ENCODE measurements around the gene NFAM1.

Gene NFAM1

GRCh38 chr22:42412744-42413333 is 19.4 kb downstream of the NFAM1 start:
- DNase-seq = no peak
- H3K27ac Mint-ChIP-seq = no peak overlapping the region
- H3K27me3 Mint-ChIP-seq = no peaks in the 10 kb centered on the region
- H3K36me3 Mint-ChIP-seq (ENCODE audit: low read depth) = no peaks in the 10 kb centered on the region
- no peak overlapping the region for H3K4me3 Mint-ChIP-seq
- no peaks in the 10 kb centered on the region for H3K9me3 Mint-ChIP-seq
- H3K4me1 Mint-ChIP-seq = no peaks in the 10 kb centered on the region
- no peak for ATAC-seq

GRCh38 chr22:42410708-42411107 is 21.5 kb downstream of the NFAM1 start:
- no peak for DNase-seq
- no peak for ATAC-seq
- Mint-ChIP-seq H3K36me3 (ENCODE audit: low read depth) (no peaks in the 10 kb centered on the region), H3K27ac (no peak overlapping the region), H3K4me1 (no peaks in the 10 kb centered on the region), H3K9me3 (no peaks in the 10 kb centered on the region), H3K4me3 (no peak overlapping the region), H3K27me3 (no peaks in the 10 kb centered on the region)

DNA sequence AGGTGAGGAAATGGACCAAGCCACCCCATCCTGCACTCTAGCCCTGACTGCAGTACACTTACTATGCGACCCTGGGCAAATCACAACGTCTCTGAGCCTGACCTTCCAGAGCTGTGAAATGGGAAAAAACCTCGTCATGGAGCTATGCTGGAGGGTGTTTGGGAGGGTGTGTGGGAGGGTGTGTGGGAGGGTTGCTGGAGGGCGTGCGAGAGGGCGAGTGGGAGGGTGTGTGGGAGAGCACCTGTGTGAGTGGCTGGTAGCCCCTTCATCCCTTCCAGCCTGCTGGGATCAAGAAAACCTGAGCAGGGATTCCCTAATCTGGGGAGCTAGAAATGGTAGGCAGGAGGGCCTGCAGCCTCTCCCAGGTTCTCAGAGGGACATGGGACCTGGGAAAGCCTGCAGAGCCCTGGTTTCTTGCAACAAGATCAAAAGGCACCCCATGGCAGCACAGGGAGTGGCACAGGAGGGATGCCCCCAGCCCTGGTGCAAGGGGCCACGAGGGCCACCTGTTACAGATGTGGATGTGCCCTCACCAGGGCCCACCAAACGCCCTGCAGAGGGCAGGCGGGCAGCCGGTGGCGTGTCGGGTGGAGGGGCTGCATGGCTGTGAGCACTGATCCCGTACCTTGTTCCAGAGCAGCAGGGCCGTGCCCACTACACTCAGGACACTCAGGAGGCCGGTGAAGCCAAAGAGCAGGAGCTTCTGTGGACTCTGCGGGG is 23.2 kb downstream of the NFAM1 start:
- DNase-seq = no peak
- H3K4me1 Mint-ChIP-seq = no peaks in the 10 kb centered on the region
- no peak overlapping the region for H3K27ac Mint-ChIP-seq
- no peaks in the 10 kb centered on the region for H3K36me3 Mint-ChIP-seq (ENCODE audit: low read depth)
- H3K27me3 Mint-ChIP-seq = no peaks in the 10 kb centered on the region
- H3K4me3 Mint-ChIP-seq = no peak overlapping the region
- H3K9me3 Mint-ChIP-seq = no peaks in the 10 kb centered on the region
- no peak for ATAC-seq

DNA sequence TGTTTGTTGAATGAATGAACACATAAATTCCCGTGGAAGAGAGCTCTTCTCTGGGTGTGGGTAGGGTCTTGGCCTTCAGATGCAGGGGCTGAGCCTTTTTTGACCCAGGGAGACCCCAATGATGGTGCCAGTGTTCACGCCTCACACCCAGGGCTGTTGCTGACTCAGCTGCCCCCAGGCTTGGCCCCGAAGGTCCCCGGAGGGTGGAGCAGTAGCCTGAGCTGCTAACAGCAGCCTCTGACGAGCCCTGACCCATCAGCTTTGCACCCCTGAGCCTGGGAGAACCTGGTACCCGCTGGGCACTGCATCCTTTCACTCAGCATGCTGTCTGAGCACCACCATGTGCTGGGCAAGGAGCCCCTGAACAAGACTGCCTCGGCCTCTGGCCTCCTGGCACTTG is 23.9 kb downstream of the NFAM1 start:
- ATAC-seq = no peak
- no peaks in the 10 kb centered on the region for H3K36me3 Mint-ChIP-seq (ENCODE audit: low read depth)

GRCh38 chr22:42404266-42404665 is 27.9 kb downstream of the NFAM1 start:
- ATAC-seq = no peak
- no peaks in the 10 kb centered on the region for H3K9me3 Mint-ChIP-seq

More for the DNA sequence above, 23.9 kb downstream of the NFAM1 start:
- no peaks in the 10 kb centered on the region for H3K27me3 Mint-ChIP-seq
- DNase-seq = no peak
- no peak overlapping the region for H3K4me3 Mint-ChIP-seq
- no peak overlapping the region for H3K27ac Mint-ChIP-seq
- no peaks in the 10 kb centered on the region for H3K4me1 Mint-ChIP-seq
- no peaks in the 10 kb centered on the region for H3K9me3 Mint-ChIP-seq

DNA sequence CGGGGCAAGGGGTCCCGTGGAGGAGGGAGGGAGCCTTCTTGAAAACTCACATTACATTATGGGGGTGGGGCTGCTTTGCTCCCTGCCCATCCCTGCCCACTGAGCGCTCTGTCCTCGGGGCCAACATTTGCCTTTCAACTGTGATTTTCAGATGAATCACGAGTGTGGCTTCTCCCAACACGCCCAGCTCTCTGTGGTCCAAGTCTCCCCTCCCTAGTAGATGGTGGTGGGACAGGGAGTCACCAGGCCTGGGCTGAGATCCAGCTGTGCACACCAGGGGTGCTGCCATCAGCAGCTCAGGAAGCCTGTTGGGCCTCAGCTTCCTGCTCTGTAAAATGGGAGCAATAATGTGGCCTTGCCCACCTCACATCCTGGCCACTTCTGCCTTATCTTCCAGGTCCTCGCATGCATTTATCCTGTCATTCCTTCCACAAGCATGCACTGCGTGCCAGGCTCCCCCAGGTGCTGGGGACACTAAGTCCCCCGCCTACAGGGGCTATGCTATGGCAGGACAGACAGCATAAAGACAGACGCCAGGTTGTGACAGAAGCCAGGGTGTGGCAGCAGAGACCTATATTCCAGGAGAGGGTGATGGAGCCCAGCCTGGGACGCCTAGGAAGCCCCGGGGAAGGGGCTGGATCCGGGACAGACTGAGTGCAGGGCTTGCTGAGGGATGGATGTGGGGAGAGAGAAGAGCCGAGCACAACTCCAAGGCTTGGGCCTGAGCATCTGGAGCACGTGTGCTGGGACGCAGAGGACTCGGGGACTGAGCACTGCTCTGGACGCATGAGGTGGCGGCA is 30.5 kb downstream of the NFAM1 start:
- H3K4me1 Mint-ChIP-seq = peaks cover 11% of the 10 kb centered on the region

More at GRCh38 chr22:42404266-42404665, 27.9 kb downstream of the NFAM1 start:
- Mint-ChIP-seq H3K27me3 (no peaks in the 10 kb centered on the region), H3K36me3 (ENCODE audit: low read depth) (no peaks in the 10 kb centered on the region), H3K27ac (no peak overlapping the region), H3K4me3 (no peak overlapping the region), H3K4me1 (no peaks in the 10 kb centered on the region)
- DNase-seq = no peak

GRCh38 chr22:42400811-42401534 is 31.2 kb downstream of the NFAM1 start:
- Mint-ChIP-seq H3K27me3 (no peaks in the 10 kb centered on the region), H3K4me3 (no peak overlapping the region), H3K27ac (no peak overlapping the region), H3K36me3 (ENCODE audit: low read depth) (no peaks in the 10 kb centered on the region), H3K4me1 (peaks cover 15% of the 10 kb centered on the region), H3K9me3 (no peaks in the 10 kb centered on the region)
- DNase-seq = no peak
- no peak for ATAC-seq

More for the DNA sequence above, 30.5 kb downstream of the NFAM1 start:
- peak overlapping the region; percentile 11 for H3K4me3 Mint-ChIP-seq
- H3K9me3 Mint-ChIP-seq = no peaks in the 10 kb centered on the region
- H3K36me3 Mint-ChIP-seq (ENCODE audit: low read depth) = no peaks in the 10 kb centered on the region
- no peak for ATAC-seq
- no peaks in the 10 kb centered on the region for H3K27me3 Mint-ChIP-seq
- no peak overlapping the region for H3K27ac Mint-ChIP-seq
- DNase-seq = no peak

DNA sequence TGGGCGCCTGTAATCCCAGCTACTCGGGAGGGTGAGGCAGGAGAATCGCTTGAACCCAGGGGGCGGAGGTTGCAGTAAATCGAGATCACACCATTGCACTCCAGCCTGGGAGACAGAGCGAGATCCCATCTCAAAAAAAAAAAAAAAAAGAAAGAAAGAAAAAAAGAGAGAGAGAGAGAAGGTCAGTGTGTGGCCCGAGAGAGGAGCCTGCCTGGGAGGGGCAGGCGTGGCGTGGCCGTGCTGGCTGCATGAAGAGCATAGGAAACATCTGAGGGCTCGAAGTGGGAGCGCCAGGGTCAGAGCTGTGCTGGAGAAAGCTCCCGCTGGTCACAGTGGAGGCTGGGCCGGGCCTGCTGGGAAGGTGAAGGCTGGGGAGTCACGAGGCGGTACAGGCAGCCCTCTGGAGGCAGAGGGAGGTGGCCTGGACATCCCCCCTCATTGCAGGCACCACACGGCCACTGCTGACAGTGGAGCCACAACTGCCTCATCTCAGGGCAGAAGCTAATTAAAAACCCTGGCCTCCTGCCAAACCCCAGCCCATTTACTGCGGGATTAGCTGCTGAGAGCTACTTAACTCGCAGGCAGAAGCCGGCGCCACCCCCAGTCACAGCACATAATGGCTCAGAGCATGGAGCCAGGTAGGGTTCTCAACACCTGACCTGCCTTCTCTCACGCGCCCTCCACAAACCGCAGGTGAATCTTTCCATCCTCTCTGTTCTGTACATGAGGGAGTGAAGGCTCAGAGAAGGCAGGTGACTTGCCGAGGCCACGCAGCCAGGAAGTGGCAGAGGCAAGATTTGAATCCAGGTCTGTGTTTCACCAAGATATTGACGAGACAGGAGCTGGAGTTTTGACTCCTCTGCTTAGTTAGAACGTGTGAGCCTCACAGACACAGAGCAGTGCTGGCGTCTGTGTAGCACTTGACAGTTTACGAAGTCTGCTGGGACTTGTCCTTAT is 32.6 kb downstream of the NFAM1 start:
- H3K4me1 Mint-ChIP-seq = peaks cover 15% of the 10 kb centered on the region
- H3K36me3 Mint-ChIP-seq (ENCODE audit: low read depth) = no peaks in the 10 kb centered on the region
- DNase-seq (no peak), ATAC-seq (no peak)
- no peaks in the 10 kb centered on the region for H3K27me3 Mint-ChIP-seq
- H3K27ac Mint-ChIP-seq = no peak overlapping the region
- H3K9me3 Mint-ChIP-seq = no peaks in the 10 kb centered on the region
- H3K4me3 Mint-ChIP-seq = no peak overlapping the region

- DNase-seq (peak; percentile 12), ATAC-seq (no peak)
- no peaks in the 10 kb centered on the region for H3K27me3 Mint-ChIP-seq
- H3K27ac Mint-ChIP-seq = no peak overlapping the region
- H3K9me3 Mint-ChIP-seq = no peaks in the 10 kb centered on the region
- H3K4me3 Mint-ChIP-seq = no peak overlapping the region
- peaks cover 15% of the 10 kb centered on the region for H3K4me1 Mint-ChIP-seq
- H3K36me3 Mint-ChIP-seq (ENCODE audit: low read depth) = no peaks in the 10 kb centered on the region
Observed at GRCh38 chr22:42397332-42398249, 34.6 kb downstream of the NFAM1 start.

GRCh38 chr22:42396621-42397331 is 35.4 kb downstream of the NFAM1 start:
- Mint-ChIP-seq H3K9me3 (no peaks in the 10 kb centered on the region), H3K4me1 (peaks cover 15% of the 10 kb centered on the region), H3K27ac (no peak overlapping the region), H3K27me3 (peaks cover 5% of the 10 kb centered on the region), H3K36me3 (ENCODE audit: low read depth) (no peaks in the 10 kb centered on the region), H3K4me3 (no peak overlapping the region)
- DNase-seq = peak; percentile 12
- peak; percentile 30 for ATAC-seq

GRCh38 chr22:42389143-42389542 is 43.1 kb downstream of the NFAM1 start:
- no peaks in the 10 kb centered on the region for H3K36me3 Mint-ChIP-seq (ENCODE audit: low read depth)
- no peak overlapping the region for H3K4me3 Mint-ChIP-seq
- H3K4me1 Mint-ChIP-seq = no peaks in the 10 kb centered on the region
- H3K9me3 Mint-ChIP-seq = no peaks in the 10 kb centered on the region
- no peak overlapping the region for H3K27ac Mint-ChIP-seq
- ATAC-seq = no peak
- H3K27me3 Mint-ChIP-seq = peaks cover 7% of the 10 kb centered on the region
- DNase-seq = no peak

GRCh38 chr22:42388130-42388797 is 43.9 kb downstream of the NFAM1 start:
- Mint-ChIP-seq H3K4me3 (no peak overlapping the region), H3K4me1 (no peaks in the 10 kb centered on the region), H3K27ac (no peak overlapping the region), H3K9me3 (no peaks in the 10 kb centered on the region), H3K36me3 (ENCODE audit: low read depth) (no peaks in the 10 kb centered on the region), H3K27me3 (peaks cover 7% of the 10 kb centered on the region)
- DNase-seq = no peak
- ATAC-seq = no peak

Data from activated naive CD8-positive, alpha-beta T cell treated with anti-CD3 and anti-CD28 coated beads, Interleukin-2, amount 50 U/mL, for 24 hours (primary cell).